Epidermal melanocyte (primary cell): Measurements from ENCODE around the gene SNX25.
"Not testable (repeated sequence)": the region's sequence is repeated elsewhere in the genome, so short reads cannot be mapped to it uniquely, and the experiment has no call there.

Experiments used
- DNase-seq: peaks from one replicate; pipeline ENCODE4 v3.0.0; 2011; ENCODE audit warnings: low spot score; ENCODE audit not compliant: insufficient read length

SNX25 gene

DNA sequence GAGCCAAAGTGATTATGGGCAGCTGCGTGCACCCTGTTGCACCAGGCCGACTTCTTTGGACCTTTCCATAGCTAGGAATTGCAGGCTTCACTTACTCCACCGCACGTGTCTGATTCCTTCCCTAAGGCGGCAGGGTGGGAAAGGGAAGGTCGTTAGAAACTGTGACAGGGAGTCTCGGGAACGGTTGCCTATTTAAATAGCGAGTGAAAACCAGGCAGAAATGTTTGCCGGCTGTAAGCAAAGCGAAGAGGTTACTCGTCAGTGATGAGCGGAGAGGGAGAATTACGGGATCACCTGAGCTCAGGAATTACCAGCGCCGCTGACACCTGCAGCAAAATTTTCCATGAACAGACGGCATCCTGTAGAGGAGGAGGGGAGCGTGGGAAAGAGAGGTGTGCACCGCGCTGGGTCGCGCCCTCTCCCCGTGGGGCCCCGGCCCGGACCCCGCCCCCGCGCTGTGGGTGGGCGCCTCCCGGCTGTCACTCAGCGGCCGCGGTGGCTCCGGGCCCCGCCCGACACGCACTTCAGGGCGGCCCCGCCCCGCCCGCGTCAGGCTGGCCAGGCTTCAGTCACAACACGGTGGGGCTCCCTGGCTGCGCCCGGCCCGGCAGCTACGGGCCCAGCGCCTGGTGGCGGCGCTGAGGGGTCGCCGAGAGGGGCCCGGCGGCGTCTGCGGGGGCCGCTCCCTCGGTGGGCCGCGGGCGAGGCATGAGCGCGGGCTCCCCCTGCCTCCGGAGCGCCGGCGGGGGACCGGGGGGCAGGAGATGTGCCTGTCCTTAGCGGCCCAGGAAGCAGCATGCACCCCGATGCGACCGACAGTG is at the start of gene SNX25:
TSS of gene SNX25 (plus strand) at position 568 of the 821 bp plus-strand sequence. CDS start at position 797, 229 bp downstream.
- peak; percentile 54 for DNase-seq

DNA sequence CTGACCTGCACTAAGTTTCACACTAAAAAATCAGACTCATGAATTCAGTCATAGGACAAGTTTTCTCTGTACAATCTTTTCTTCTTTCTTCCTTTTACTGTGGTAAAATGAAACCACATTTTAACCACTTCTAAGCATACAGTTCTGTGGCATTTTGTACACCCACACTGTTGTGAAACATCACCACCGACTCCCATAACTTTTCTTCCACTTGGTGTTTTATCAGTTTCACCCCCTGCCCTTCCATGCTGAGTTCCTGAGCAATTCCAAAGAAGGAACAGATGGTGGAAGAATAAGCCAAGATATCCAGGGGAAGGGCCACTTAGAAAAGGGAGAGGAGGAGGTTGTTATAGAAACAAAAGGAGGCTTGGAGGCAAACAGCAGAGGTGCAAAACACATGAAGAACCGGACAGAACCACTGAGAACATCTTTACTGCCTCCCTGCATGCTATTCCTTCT is 43.8 kb upstream of the SNX25 start:
- no peak for DNase-seq

DNA sequence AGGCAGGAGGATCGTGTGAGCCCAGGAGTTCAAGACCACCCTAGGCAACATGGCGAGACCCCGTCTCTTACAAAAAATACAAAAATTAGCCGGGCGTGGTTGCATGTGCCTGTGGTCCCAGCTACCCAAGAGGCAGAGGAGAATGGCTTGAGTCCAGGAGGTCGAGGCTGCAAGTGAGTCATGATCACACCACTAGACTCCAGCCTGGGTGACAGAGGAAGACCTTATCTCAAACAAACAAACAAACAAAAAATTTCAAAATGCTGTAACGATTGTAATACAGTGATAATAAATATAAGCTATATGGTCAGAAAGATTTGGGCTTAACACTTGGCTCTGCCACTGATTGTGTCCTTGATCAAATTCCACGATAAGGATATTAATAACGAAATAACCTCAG is 42.2 kb upstream of the SNX25 start:
- no peak for DNase-seq

DNA sequence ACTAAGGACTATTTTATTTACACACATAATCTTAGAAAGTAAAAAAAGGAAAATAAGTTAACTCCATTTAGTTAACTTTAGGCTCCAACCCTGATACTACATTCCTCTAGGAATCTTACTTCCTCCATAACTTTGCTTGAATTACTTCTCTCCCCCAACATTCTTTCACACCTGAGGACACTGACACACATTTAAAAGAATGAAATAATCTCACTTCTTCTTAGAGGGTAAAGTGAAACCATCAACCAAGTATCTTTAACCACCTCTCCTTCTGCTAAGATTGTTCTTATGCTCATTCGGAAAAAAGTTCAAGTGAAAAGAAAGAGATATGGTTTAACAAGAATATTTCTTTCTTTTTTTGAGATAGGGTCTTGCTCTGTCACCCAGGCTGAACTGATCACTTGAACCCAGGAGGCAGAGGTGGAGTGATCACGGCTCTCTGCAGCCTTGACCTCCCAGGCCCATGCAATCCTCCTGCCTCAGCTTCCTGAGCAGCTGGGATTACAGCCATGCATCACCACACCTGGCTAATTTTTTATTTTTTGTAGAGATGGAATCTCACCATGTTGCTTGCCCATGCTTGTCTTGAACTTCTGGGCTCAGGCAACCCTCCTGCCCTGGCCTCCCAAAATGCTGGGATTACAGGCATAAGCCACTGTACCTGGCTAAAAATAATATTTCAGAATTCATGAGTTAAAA is 37.9 kb upstream of the SNX25 start:
- no peak for DNase-seq

DNA sequence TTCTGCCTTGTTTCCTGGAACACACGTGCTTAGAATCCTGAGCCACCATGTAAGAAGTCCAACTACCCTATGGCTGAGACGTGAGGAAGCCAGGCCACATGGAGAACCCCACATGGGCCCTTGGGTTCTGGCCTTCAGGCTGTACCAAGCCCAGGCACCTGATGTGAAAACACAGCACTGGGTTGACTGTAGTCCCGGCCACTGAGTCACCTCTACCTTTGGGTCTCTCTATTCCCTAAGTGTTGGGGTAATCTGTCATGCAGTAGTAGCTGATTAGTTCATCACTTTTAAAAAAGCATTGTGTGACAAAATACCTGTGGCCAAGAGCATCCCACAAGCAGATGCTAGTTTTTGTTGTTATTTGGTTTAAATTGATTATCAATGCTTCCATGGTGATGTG is 29.9 kb upstream of the SNX25 start:
- no peak for DNase-seq

DNA sequence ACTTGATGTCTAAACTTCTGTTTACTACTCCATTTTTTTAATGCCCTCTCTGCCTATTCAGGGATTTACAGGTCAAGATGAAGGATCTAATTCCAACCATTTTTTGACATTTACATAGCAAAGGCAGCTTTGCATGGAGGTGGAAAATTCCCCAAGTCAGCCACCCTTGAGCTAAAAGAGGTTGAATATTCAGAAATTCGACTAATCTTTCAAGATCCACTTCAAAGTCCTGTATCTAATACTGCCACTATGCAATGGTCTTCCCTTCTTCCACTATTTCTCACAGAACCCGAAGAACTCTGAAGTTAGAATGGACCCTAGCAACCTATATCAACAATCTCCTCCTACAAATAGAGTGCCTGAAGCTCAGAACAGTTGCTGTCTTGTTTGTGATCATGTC is 27.2 kb upstream of the SNX25 start:
- no peak for DNase-seq

DNA sequence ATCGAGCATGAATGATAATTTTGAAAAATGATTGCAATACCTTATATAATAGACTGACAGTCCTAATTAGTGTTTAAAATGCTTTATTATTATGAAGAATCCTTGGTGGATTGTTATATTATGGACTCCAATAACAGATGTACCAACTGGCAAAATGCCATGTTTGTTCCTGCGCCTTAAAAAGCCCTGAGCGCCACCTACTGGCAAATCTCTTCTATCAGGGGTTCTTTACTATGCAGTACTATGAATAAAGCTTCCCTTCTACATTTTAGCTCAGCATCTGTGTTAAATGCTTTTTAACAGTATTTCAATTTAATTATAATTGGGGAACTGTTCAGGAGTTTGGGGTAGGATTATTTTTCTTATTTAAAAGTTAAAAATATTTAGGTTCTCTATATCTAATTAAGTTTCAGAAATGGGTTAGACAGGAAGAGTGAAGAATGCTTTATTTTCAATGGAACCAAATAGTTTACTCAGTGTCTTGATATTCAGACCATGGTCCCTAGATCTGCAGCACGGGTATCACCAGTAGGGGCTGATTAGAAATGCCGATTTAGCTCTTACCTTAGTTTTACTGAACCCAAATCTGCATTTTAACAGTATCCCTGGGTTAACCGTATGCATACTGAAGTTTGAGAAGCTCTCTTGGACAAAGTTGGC is 25.6 kb upstream of the SNX25 start:
- peak; percentile 56 for DNase-seq

DNA sequence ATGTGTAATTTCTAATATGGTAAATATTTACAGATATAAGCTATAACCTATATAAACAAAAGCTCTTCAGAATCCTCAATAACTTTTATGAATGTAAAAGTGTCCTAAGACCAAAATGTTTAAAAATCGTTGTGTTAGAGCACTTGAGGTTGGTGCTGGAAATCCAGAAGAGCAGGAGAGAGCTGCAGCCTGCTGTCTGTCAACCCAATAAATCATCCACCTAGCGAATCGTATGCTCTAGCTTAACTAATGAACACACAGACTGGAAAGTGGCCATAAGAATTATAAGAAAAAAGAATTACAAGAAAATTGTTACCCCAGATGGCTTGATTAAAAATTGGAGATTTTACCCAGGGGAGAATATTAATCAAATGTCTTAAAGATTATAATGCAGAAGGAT is 22.6 kb upstream of the SNX25 start:
- no peak for DNase-seq

DNA sequence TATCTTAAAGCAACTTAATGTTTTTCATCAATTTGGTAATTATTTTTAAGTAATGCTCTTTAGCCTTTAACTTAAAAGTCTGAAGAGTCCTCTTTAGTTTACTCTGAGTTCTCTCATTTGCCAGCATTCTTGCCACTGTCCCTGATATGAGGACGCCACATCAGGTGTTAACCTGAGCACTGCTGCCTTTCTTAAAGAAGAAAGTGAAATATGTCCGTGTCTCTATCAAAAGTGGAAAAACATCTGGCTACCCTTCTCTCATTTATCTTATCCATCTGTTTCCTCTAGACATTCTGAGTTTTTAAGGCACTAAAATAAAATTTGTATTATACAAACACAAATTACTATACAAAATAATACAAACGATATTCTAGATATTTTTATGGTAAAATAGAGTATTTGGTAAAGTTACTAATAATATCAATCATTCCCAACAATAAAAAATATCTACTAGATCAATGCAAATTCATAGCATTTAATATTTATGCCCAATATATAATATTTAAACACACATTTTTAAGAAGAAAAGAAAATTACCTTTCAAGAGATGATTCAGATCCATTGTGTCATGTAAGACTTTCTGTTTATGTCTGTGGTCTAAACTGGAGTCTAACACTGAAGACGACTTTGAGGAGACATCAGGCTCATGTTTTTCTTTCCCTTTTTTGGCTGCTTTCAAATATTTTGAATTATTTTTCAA is 19.6 kb upstream of the SNX25 start:
- no peak for DNase-seq

DNA sequence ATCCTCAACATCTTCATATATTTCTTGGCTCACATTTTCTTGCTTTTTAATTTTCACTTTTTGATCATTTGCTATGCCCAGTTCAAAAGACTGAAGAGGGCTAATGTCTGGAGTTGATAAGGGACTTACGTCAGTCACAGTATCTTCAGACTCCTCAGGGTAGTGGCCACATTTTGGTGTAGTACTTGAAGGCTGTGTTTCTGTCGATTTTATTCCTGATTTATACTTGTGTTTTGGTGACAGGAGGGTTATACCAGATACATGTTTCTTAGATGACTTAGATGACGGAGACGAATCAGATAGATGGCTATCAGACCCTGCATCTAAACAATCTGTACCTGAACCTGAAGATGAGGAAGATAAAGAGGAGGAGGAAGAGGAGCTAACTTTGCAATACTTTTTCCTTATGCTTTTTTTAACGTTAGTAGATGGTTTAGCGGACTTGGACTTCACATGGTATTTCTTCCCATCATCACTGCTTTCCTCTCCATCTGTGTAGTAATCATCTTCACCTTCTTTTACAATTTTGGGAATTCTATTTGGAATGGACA is 19.0 kb upstream of the SNX25 start:
- no peak for DNase-seq

DNA sequence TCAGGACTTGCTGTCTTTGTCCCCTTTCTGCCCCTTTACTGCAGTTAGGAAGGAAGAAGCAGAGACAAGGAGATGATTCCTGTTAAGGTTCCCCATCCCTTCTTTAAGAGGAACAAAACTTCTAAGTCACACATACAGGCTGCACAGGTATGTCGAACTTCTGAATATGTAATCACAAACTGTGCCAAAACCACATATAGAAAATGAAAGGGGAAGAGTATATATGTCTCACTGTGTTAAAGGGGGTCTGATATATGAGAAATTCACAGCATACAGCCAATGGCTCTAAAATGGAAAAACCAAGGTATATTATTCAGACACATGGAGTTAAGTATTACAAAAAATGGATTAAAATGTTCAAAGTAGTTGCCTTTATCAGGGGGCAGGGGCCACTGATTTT is 17.3 kb upstream of the SNX25 start:
- DNase-seq: no peak

DNA sequence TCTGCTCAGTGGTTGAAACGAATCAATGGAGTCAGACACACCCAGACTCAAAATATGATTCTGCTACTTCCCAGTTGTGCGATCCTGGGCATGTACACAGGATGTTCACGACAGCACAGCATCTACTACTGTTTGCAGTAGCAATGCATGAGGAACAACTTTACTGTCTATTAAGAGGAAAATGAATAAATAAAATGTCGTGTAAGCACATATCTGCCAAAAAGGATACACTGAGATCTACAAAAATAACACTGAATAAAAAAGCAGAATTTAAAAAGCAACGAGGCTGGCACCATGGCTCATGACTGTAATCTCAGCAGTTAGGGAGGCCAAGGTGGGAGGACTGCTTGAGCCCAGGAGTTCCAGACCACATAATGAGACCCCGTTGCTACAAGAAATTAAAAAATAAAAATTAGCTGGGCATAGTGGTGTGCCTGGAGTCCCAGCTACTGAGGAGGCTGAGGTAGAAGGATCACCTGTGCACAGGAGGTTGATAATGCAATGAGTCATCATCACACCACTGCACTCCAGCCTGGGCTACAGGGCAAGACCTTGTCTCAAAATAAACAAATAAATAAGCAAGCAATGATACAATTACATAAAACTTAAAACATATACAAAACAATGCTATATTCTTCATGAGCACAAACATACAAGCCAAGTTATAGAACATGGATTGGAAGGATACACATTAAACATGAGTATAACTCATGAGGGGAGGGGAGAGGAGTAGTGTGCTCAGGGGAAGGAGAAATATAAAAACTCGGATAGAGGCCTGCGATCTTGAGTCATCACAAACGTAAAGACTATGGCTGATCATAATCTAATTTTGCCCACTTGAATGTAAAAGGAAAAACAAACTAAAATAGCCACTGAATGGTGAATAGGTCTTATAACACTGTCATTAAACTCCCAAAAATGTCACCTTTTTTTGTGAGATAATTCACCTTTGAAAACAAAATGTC is 14.2 kb upstream of the SNX25 start:
- DNase-seq: no peak

DNA sequence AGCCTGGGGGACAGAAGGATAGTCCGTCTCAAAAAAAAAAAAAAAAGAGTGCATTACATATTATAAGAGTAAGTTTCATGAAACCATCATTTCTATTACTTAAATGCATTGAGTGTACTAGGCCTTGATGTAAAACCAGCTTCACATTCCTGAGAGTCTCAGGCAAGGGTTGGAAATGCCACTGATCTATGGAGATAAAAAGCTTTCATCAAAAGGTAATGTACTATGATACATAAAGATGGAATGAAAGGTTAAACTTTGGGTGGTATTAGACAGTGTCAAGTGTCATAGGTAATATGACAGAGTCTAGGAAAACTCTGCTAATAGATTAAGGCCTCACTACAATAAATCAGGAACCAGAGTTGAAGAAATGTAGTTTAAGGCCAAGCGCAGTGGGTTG is 13.0 kb upstream of the SNX25 start:
- DNase-seq: no peak

DNA sequence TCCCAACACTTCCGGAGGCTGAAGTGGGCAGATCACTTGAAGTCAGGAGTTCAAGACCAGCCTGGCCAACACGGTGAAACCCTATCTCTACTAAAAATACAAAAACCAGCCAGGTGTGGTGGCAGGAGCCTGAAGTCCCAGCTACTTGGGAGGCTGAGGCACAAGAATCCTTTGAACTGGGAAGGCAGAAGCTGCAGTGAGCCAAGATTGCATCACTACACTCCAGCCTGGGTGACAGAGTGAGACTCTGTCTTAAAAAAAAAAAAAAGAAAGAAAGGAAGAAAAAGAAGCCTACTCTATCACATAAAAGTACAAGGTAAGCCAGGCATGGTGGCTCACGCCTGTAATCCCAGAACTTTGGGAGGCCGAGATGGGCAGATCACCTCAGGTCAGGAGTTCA is 11.2 kb upstream of the SNX25 start:
- not testable (repeated sequence) for DNase-seq

DNA sequence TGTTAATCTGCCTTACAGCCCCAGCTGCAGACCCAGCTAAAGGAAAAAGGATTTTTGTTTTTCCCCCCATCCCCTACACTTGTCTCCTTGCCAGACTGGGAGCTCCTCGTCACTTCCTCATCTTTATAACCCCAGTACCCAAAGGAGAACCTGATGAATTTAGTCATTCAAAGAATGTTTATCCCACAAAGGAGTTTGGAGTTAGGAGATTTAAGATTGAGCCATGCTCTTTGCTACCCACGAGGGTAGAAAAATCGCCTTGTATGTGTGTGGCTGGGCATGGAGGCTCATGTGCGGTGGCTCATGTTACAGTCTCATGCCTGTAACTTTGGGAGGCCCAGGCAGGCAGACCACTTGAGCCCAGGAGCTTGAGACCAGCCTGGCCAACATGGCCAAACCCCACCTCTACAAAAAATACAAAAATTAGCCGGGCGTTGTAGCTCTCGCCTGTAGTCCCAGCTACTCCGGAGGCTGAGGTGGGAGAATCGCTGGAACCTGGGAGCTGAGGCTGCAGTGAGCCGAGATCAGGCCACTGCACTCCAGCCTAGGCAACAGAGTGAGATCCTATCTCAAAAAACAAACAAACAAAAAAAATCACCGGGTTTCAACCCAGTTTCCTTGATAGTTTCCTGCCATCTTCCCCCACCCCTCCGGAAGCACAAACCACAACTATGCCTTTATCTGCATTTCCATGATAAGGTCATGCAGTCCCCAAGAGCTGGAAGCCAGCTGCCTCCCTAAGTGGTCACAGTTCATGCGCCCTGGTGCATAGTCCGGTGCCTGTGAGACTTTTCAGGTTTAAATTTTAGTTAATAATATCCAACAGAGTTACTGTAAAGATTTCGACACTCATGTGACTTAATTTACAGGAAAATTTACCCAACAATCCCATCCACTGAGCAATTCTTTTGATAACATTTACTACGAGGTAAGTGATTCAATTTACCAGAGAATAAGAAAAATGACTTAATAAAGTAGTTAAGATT is 7.1 kb upstream of the SNX25 start:
- no peak for DNase-seq

DNA sequence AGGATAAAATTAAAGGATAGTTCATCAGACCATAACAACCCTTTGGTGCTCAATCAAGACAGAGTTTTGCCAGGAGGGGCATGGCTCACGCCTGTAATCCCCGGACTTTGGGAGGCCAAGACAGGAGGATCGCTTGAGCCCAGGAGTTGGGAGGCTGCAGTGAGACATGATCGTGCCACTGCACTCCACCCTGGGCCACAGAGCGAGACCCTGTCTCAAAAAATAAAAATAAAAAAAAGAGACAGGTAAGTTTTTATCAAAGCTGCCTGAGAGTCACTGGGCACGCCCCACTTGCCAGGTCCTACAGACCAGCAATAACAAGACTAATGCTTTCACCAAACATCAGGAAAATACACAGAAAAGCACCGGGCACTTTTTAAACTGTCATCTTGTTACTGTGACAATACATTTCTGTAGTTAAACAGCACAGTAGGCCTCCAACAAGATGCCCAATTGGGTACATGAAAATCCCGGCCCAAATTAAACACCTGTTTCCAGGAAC is 6.4 kb upstream of the SNX25 start:
- no peak for DNase-seq

DNA sequence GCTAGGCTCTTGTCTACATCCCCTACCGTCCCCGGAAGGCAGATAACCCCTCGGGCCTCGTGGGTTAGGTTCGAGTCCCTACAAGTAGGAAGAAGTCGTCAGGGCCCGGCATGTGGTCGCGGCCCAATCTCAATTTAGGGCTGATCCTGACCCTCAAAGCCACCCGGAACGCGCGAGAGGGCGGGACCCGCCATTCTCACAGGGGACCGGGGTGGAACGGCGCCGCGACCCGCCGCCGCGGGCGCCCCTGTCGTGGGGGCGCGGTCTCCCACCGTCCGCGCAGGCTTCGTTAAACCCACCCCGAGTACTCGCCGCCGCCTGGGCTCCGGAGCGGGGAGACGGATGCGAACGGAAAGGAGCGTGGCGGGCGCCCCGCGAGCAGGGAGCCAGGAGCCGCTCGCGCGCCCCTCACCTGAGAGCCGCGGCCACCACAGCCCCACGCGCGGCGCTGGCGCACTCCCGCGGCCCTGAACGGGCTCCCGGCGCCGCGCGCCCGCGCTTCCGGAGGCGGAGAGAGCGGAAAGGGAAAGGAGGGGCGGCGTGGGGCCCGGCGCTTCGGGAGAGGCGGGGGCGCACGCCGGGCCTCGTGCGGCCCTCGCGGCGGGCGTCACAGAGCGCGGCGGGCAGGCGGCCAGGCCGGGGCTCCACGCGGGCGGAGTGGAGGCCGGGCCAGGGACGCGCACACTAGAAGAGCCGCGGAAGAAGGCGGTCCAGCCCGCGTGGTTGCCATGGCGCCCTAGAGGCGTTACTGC is 5.7 kb upstream of the SNX25 start, which contains the start of gene CFAP97:
TSS of gene CFAP97 (minus strand) at position 515 of the 752 bp plus-strand sequence. CDS start 12,804 bp downstream, outside the sequence.
- peak; percentile 82 for DNase-seq
